ENCODE results near the gene FNDC11. TPM values are rescaled to one million over a fixed set of nuclear protein-coding genes. Genes with fewer than 3 reads are reported as not detected.

The FNDC11 gene
- total and polyA plus RNA-seq, 2 donors (not counting 3 experiments of a cell fraction or from before 2014, with no cell fraction given): 0.71 to 1.9 TPM

GRCh38 chr20:63572071-63572787 is 18.3 kb downstream of the FNDC11 start:
- Histone ChIP-seq H3K79me2 (ENCODE audit: control insufficient read depth, insufficient read depth, low read length) (peaks cover 5% of the 10 kb centered on the region), H3K9me3 (replicated peaks; ENCODE audit: control insufficient read depth, insufficient read depth, low read length) (no peaks in the 10 kb centered on the region), H3K4me1 (ENCODE audit: control insufficient read depth, extremely low read depth, insufficient read depth, low read length) (peaks cover 10% of the 10 kb centered on the region), H3K27ac (ENCODE audit: insufficient read depth, low read depth, low read length) (no peak overlapping the region), H3K9ac (replicated peaks; ENCODE audit: extremely low read depth, insufficient read depth, low read length) (no peak overlapping the region), H4K20me1 (replicated peaks; ENCODE audit: control insufficient read depth, extremely low read depth, insufficient read depth, low read length) (no peaks in the 10 kb centered on the region), H3K27me3 (ENCODE audit: control insufficient read depth in 2 of 2, insufficient read depth in 2 of 2, low read length in 2 of 2) (no peaks in the 10 kb centered on the region), H2AFZ (ENCODE audit: low read depth, low read length) (no peak overlapping the region), H3K36me3 (ENCODE audit: control insufficient read depth in 2 of 2, extremely low read depth in 1 of 2, insufficient read depth in 2 of 2, low read length in 2 of 2) (no peaks in the 10 kb centered on the region), H3K4me3 (replicated peaks in 1 of 3; ENCODE audit: insufficient read depth in 1 of 3, low read depth in 1 of 3, low read length in 3 of 3) (no peak overlapping the region), H3K4me2 (ENCODE audit: insufficient read depth, low read length) (no peak overlapping the region), H3K9me1 (replicated peaks; ENCODE audit: control insufficient read depth, extremely low read depth, insufficient read depth, low read length) (no peaks in the 10 kb centered on the region)
- dilution Hi-C loops (cut with MboI; ENCODE audit: extremely low pct_ligation_motif_present, low sequenced_read_pairs) (no loop called here), intact Hi-C loops (cut with micrococcal nuclease) (loop anchor here (5.0 kb wide), 1 partner anchor 55 kb away; the partner anchor contains the start of gene GMEB2)
- no peak for FAIRE-seq
- ChIA-PET POLR2A (no interaction called here), CTCF (no interaction called here)
- no TSS peak for BruUV-seq (replicated peaks)
- DNase-seq (ENCODE audit: low read depth, low spot score): no peak
- TF ChIP-seq, protein P1, sequence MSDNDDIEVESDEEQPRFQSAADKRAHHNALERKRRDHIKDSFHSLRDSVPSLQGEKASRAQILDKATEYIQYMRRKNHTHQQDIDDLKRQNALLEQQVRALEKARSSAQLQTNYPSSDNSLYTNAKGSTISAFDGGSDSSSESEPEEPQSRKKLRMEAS (IDR thresholded peaks at IDR 0.05; ENCODE audit: insufficient read depth, insufficient read length): no peak
- TF ChIP-seq MYC (IDR thresholded peaks at IDR 0.05; ENCODE audit: low read depth, low read length) (no peak), POLR2AphosphoS5 (IDR thresholded peaks at IDR 0.05; ENCODE audit: insufficient read depth, low read depth, low read length) (no peak), EZH2 (IDR thresholded peaks at IDR 0.05; ENCODE audit: borderline replicate concordance, low read depth, low read length, severe bottlenecking) (no peak), FOS (IDR thresholded peaks at IDR 0.05; ENCODE audit: borderline replicate concordance, insufficient read depth, low read length) (no peak), JUN (IDR thresholded peaks at IDR 0.05; ENCODE audit: borderline replicate concordance, insufficient read depth, insufficient read length, low read depth) (no peak), POLR2A (IDR thresholded peaks at IDR 0.05; ENCODE audit: low read depth, low read length) (no peak), CTCF (IDR thresholded peaks at IDR 0.05; ENCODE audit: extremely low read depth in 1 of 2, insufficient read depth in 1 of 2, low read depth in 1 of 2, low read length in 2 of 2) (no peak), GATA2 (IDR thresholded peaks at IDR 0.05; ENCODE audit: insufficient read depth, insufficient read length, low read depth, low read length) (no peak)

Measured in endothelial cell of umbilical vein (primary cell).